ENCODE data around the gene ARL4C.
A peak's percentile ranks its signal among the peaks of the same experiment; 100 is the strongest.

The ARL4C gene

GRCh38 chr2:234518986-234519642 lies 22.2 kb upstream of the ARL4C start:
- in situ Hi-C loops (cut with HindIII; ENCODE audit: low sequenced_read_pairs), result no loop called here
- no peak overlapping the region for H3K4me3 ChIP-seq (ENCODE audit: low read depth, low read length)
- no peak for TF ChIP-seq CTCF (IDR thresholded peaks at IDR 0.05; ENCODE audit: low read depth, low read length)
- DNase-seq (ENCODE audit: low read depth, low spot score), result no peak

GRCh38 chr2:234517971-234518370 lies 21.1 kb upstream of the ARL4C start:
- no peak overlapping the region for H3K4me3 ChIP-seq (ENCODE audit: low read depth, low read length)
- in situ Hi-C loops (cut with HindIII; ENCODE audit: low sequenced_read_pairs), result no loop called here
- no peak for TF ChIP-seq CTCF (IDR thresholded peaks at IDR 0.05; ENCODE audit: low read depth, low read length)
- no peak for DNase-seq (ENCODE audit: low read depth, low spot score)

- in situ Hi-C loops (cut with HindIII; ENCODE audit: low sequenced_read_pairs), result no loop called here
- TF ChIP-seq CTCF (IDR thresholded peaks at IDR 0.05; ENCODE audit: low read depth, low read length), result no peak
- no peak for DNase-seq (ENCODE audit: low read depth, low spot score)
- H3K4me3 ChIP-seq (ENCODE audit: low read depth, low read length), result no peak overlapping the region
These were observed 18.2 kb upstream of the ARL4C start for GRCh38 chr2:234514873-234515638.

- in situ Hi-C loops (cut with HindIII; ENCODE audit: low sequenced_read_pairs), result no loop called here
- TF ChIP-seq CTCF (IDR thresholded peaks at IDR 0.05; ENCODE audit: low read depth, low read length), result no peak
- DNase-seq (ENCODE audit: low read depth, low spot score), result no peak
- no peak overlapping the region for H3K4me3 ChIP-seq (ENCODE audit: low read depth, low read length)
These were observed 17.2 kb upstream of the ARL4C start for GRCh38 chr2:234514099-234514498.

GRCh38 chr2:234512884-234513669 lies 16.2 kb upstream of the ARL4C start:
- in situ Hi-C loops (cut with HindIII; ENCODE audit: low sequenced_read_pairs), result no loop called here
- peak; percentile 71 for DNase-seq (ENCODE audit: low read depth, low spot score)
- H3K4me3 ChIP-seq (ENCODE audit: low read depth, low read length), result no peak overlapping the region
- TF ChIP-seq CTCF (IDR thresholded peaks at IDR 0.05; ENCODE audit: low read depth, low read length), result no peak

GRCh38 chr2:234502919-234503285 lies 6.0 kb upstream of the ARL4C start:
- in situ Hi-C loops (cut with HindIII; ENCODE audit: low sequenced_read_pairs), result no loop called here
- H3K4me3 ChIP-seq (ENCODE audit: low read depth, low read length), result no peak overlapping the region
- DNase-seq (ENCODE audit: low read depth, low spot score), result no peak
- TF ChIP-seq CTCF (IDR thresholded peaks at IDR 0.05; ENCODE audit: low read depth, low read length), result no peak
